SK-N-SH (cell line): ENCODE measurements around the gene TRIM8. TPM values are rescaled to one million over a fixed set of nuclear protein-coding genes. Genes with fewer than 3 reads are reported as not detected.

Source experiments
- CTCF ChIA-PET: fragments of 300-600, 350-600 bp; formaldehyde crosslinking; extraction: SDS; loops from one replicate; lab custom pipeline; 2021; lab: Yijun Ruan, JAX
- POLR2A ChIA-PET: fragments of 350-600 bp; sonication (Branson Sonifier 250); formaldehyde crosslinking; extraction: SDS; loops from one replicate; lab custom pipeline; 2020; ENCODE audit warnings: antibody characterized with exemption, inconsistent platforms; lab: Yijun Ruan, JAX
- DNase-seq: peaks from one replicate; pipeline ENCODE4 v3.0.0; 2012
- H2AFZ ChIP-seq: fragments of 200-600 bp; sonication (generic); 2 replicates; pipeline ENCODE4 v1.8.1; 2016; ENCODE audit warnings: antibody characterized with exemption, mild to moderate bottlenecking, low read depth
- H3F3A ChIP-seq: fragments of 200-600 bp; sonication (generic); replicated peaks from 2 replicates; pipeline ENCODE3; 2016; ENCODE audit warnings: antibody characterized with exemption, mild to moderate bottlenecking; ENCODE audit not compliant: insufficient read depth
- H3K27ac ChIP-seq, 2 experiments: fragments of 200-500 bp in 1 of 2; fragments of 200-600 bp in 1 of 2; sonication (Bioruptor generic) in 1 of 2; sonication (generic), shearing (Covaris generic) in 1 of 2; 2 replicates each; pipeline versions ENCODE4 v1.5.1 to v1.6.1; 2014 to 2016; ENCODE audit warnings: low read depth in 2 of 2, inconsistent platforms in 1 of 2, low read length in 1 of 2, mild to moderate bottlenecking in 1 of 2, mixed read lengths in 1 of 2
- H3K27me3 ChIP-seq: fragments of 200-600 bp; sonication (generic), shearing (Covaris generic); 2 replicates; pipeline ENCODE4 v1.6.1; 2016; ENCODE audit warnings: mixed run types; ENCODE audit not compliant: insufficient read depth
- H3K36me3 ChIP-seq, 2 experiments: fragments of 200-500 bp in 1 of 2; fragments of 200-600 bp in 1 of 2; sonication (Bioruptor generic) in 1 of 2; sonication (generic) in 1 of 2; replicated peaks in 1 of 2; 2 replicates each; pipeline versions ENCODE3 to v1.5.1; 2014 to 2016; ENCODE audit warnings: low read length in 1 of 2, mild to moderate bottlenecking in 1 of 2; ENCODE audit not compliant: insufficient read depth in 2 of 2, control insufficient read depth in 1 of 2
- H3K4me1 ChIP-seq, 2 experiments: fragments of 200-500 bp in 1 of 2; fragments of 200-600 bp in 1 of 2; sonication (Bioruptor generic) in 1 of 2; sonication (generic), shearing (Covaris generic) in 1 of 2; 2 replicates each; pipeline versions ENCODE4 v1.5.1 to v1.6.1; 2014 to 2016; ENCODE audit warnings: low read depth in 1 of 2, low read length in 1 of 2, mixed run types in 1 of 2; ENCODE audit not compliant: insufficient read depth in 2 of 2, control insufficient read depth in 1 of 2
- H3K4me2 ChIP-seq: fragments of 200-600 bp; sonication (generic), shearing (Covaris generic); 2 replicates; pipeline ENCODE4 v1.6.1; 2017; ENCODE audit warnings: mixed run types
- H3K4me3 ChIP-seq, 2 experiments: fragments of 200-500 bp in 1 of 2; fragments of 200-600 bp in 1 of 2; sonication (Bioruptor generic) in 1 of 2; sonication (generic), shearing (Covaris generic) in 1 of 2; 2 replicates each; pipeline versions ENCODE4 v1.5.1 to v1.8.1; 2014 to 2016; ENCODE audit warnings: low read depth in 2 of 2, inconsistent platforms in 1 of 2, low read length in 1 of 2, mild to moderate bottlenecking in 1 of 2, mixed read lengths in 1 of 2, moderate library complexity in 1 of 2
- H3K79me2 ChIP-seq: fragments of 200-600 bp; sonication (generic); 2 replicates; pipeline ENCODE4 v1.8.1; 2017; ENCODE audit warnings: mild to moderate bottlenecking; ENCODE audit not compliant: insufficient read depth
- H3K9ac ChIP-seq: fragments of 200-600 bp; sonication (generic); 2 replicates; pipeline ENCODE4 v1.6.1; 2017; ENCODE audit warnings: mixed run types
- H3K9me2 ChIP-seq: fragments of 200-600 bp; sonication (generic); 2 replicates; pipeline ENCODE4 v1.6.1; 2017; ENCODE audit warnings: mixed run types
- H3K9me3 ChIP-seq: fragments of 200-600 bp; sonication (generic); 2 replicates; pipeline ENCODE4 v1.6.1; 2017; ENCODE audit warnings: mixed run types, mild to moderate bottlenecking, moderate library complexity
- H4K20me1 ChIP-seq: fragments of 200-600 bp; sonication (generic); 2 replicates; pipeline ENCODE4 v1.6.1; 2017; ENCODE audit warnings: mild to moderate bottlenecking, mixed run types; ENCODE audit not compliant: insufficient read depth
- CTCF ChIP-seq: fragments of 200-600 bp; sonication (generic); IDR thresholded peaks from 2 replicates; pipeline ENCODE4 v1.6.1; 2017; ENCODE audit warnings: antibody characterized with exemption, mild to moderate bottlenecking, moderate library complexity
- FOSL2 ChIP-seq: IDR thresholded peaks from 2 replicates; pipeline ENCODE4 v1.4.0; 2012; ENCODE audit warnings: low read depth, mild to moderate bottlenecking, moderate library complexity, borderline replicate concordance
- FOXM1 ChIP-seq: IDR thresholded peaks from 2 replicates; pipeline ENCODE4 v1.4.0; 2012; ENCODE audit warnings: low read depth, mild to moderate bottlenecking
- IRF3 ChIP-seq: fragments of 150-350 bp; IDR thresholded peaks from 2 replicates; pipeline ENCODE4 v1.6.1; 2016; ENCODE audit warnings: mild to moderate bottlenecking, low read depth, low read length
- MAX ChIP-seq: IDR thresholded peaks from 2 replicates; pipeline ENCODE4 v1.4.0; 2012; ENCODE audit warnings: low read depth
- RAD21 ChIP-seq: IDR thresholded peaks from 2 replicates; pipeline ENCODE4 v1.6.1; 2012; ENCODE audit warnings: mild to moderate bottlenecking, low read length
- SMC3 ChIP-seq: IDR thresholded peaks from 2 replicates; pipeline ENCODE4 v1.6.1; 2012; ENCODE audit warnings: low read depth, low read length, improper control_type of control experiment
- TCF12 ChIP-seq: IDR thresholded peaks from 2 replicates; pipeline ENCODE4 v1.4.0; 2012
- USF2 ChIP-seq: fragments of 150-350 bp; IDR thresholded peaks from 2 replicates; pipeline ENCODE4 v1.6.1; 2017; ENCODE audit warnings: antibody characterized with exemption, low read length, low read depth, borderline replicate concordance
- WGBS: methylation state at CpG from one replicate; pipeline ENCODE4 v1.1.6; 2017; ENCODE audit warnings: low lambda C conversion rate; 5-methylcytosine and 5-hydroxymethylcytosine counted together
- polyA plus RNA-seq, 3 experiments: library from polyadenylated mRNA; depleted of rRNA; stranded (reverse); fragments of >200 nt; gene quantifications; 2 replicates each; pipeline ENCODE4 v1.2.3, GENCODE V29; 2012

TRIM8 gene
- polyA plus RNA-seq, 1 of the 3 experiments (the other 2 are of a cell fraction), result 108 TPM

GRCh38 chr10:102596506-102596971 lies 47.7 kb upstream of the TRIM8 start:
- Histone ChIP-seq H4K20me1 (no peaks in the 10 kb centered on the region), H2AFZ (no peak overlapping the region), H3K27ac (no peak overlapping the region; a peak in 1 of 4 replicates), H3F3A (no peaks in the 10 kb centered on the region), H3K36me3 (peaks cover 4 to 26% of the 10 kb centered on the region in 2 experiments), H3K4me3 (no peak overlapping the region; a peak in 1 of 4 replicates), H3K9ac (no peak overlapping the region), H3K27me3 (no peaks in the 10 kb centered on the region), H3K4me1 (peaks cover 3 to 5% of the 10 kb centered on the region in 2 experiments; a peak in 2 of 4 replicates), H3K9me3 (no peaks in the 10 kb centered on the region), H3K9me2 (no peaks in the 10 kb centered on the region), H3K79me2 (no peaks in the 10 kb centered on the region), H3K4me2 (no peak overlapping the region)
- no peak for TF ChIP-seq TCF12
- TF ChIP-seq IRF3, result no peak
- peak; percentile 78 for TF ChIP-seq RAD21
- TF ChIP-seq FOXM1, result no peak
- peak; percentile 58 for TF ChIP-seq SMC3
- no peak for TF ChIP-seq USF2
- TF ChIP-seq FOSL2, result no peak
- TF ChIP-seq CTCF, result peak; percentile 69
- DNase-seq, result peak; percentile 76
- CTCF ChIA-PET, result interaction anchor here (0.7 to 3.7 kb wide), 15 partner anchors 9 to 135 kb away, joined by 3 to 29 read pairs (median 5); partner anchors contain the start of gene ACTR1A
- WGBS, result 67% methylated on average over 3 of the region's 3 CpGs
- POLR2A ChIA-PET, result no interaction called here

- Histone ChIP-seq H3K79me2 (no peaks in the 10 kb centered on the region), H2AFZ (no peak overlapping the region), H3K27me3 (no peaks in the 10 kb centered on the region), H3K27ac (no peak overlapping the region), H3K36me3 (peaks cover 4 to 26% of the 10 kb centered on the region in 2 experiments), H3F3A (no peaks in the 10 kb centered on the region), H3K9me3 (no peaks in the 10 kb centered on the region), H3K4me2 (no peak overlapping the region), H3K9ac (no peak overlapping the region), H4K20me1 (no peaks in the 10 kb centered on the region), H3K4me3 (no peak overlapping the region), H3K9me2 (no peaks in the 10 kb centered on the region), H3K4me1 (peaks cover 3 to 8% of the 10 kb centered on the region in 2 experiments; a peak in 2 of 4 replicates)
- 80% methylated on average over 7 of the region's 16 CpGs for WGBS
- DNase-seq, result no peak
- CTCF ChIA-PET, result interaction anchor here (0.6 to 3.7 kb wide), 10 partner anchors 10 to 1909 kb away, joined by 3 to 29 read pairs (median 6); partner anchors contain the start of gene ACTR1A
- POLR2A ChIA-PET, result no interaction called here
- no peak for TF ChIP-seq MAX
These were observed 46.9 kb upstream of the TRIM8 start for GRCh38 chr10:102597131-102597991.
